Measurements from ENCODE around the gene ANAPC13. TPM values are rescaled to one million over a fixed set of nuclear protein-coding genes. Genes with fewer than 3 reads are reported as not detected.

Gene ANAPC13
- total RNA-seq, 2 donors from 2014 or later: 21.3 to 36.3 TPM

DNA sequence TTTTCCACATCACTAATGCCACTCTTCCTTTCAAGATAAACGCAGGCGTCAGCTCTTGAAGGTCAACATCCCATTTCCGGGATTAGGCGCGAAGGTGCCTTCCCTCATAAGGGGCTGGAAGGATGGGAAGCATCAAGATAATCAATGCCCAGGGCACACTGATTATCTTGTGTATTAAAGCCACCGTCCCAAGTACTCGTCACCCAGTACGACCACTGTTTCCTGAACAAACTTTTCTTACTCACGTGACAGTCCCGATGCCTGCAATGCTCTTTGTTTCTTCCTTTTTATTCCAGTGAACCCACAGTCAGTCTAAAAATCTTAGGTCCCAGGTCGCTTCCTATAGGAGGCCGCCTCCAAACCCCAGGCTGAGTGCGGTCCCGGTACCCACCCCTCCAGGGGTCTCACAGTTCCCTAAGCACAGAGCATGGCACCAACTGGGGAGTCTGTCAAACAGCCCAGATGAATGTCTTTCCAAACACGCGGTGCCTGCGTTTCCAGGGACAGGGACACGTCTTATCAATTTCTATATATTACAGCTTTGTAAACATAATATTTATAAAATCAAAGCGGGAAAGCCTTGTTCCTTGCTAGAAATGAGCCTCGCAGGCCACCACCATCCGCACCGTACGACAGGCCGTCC is 589 bp downstream of the ANAPC13 start:
- H3K27me3 ChIP-seq: no peaks in the 10 kb centered on the region
- WGBS, 2 donors: 0 to 1% methylated on average over 24 of the region's 24 CpGs
- peaks cover 48% of the 10 kb centered on the region for H3K4me1 ChIP-seq
- H3K4me3 ChIP-seq: peak overlapping the region; percentile 68 to 85
- H3K27ac ChIP-seq: peak overlapping the region; percentile 87 to 99 (median 94)
- no peaks in the 10 kb centered on the region for H3K9me3 ChIP-seq
- TF ChIP-seq, protein P1, sequence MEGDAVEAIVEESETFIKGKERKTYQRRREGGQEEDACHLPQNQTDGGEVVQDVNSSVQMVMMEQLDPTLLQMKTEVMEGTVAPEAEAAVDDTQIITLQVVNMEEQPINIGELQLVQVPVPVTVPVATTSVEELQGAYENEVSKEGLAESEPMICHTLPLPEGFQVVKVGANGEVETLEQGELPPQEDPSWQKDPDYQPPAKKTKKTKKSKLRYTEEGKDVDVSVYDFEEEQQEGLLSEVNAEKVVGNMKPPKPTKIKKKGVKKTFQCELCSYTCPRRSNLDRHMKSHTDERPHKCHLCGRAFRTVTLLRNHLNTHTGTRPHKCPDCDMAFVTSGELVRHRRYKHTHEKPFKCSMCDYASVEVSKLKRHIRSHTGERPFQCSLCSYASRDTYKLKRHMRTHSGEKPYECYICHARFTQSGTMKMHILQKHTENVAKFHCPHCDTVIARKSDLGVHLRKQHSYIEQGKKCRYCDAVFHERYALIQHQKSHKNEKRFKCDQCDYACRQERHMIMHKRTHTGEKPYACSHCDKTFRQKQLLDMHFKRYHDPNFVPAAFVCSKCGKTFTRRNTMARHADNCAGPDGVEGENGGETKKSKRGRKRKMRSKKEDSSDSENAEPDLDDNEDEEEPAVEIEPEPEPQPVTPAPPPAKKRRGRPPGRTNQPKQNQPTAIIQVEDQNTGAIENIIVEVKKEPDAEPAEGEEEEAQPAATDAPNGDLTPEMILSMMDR (IDR thresholded peaks at IDR 0.05): no peak
- no peak for TF ChIP-seq POLR2A (IDR thresholded peaks at IDR 0.05)
- ATAC-seq (no peak), DNase-seq (peak; percentile 42 to 93 (median 92))
- intact Hi-C loops (cut with DNase I): no loop called here
- peaks cover 14 to 16% of the 10 kb centered on the region in 2 donors for H3K36me3 ChIP-seq (replicated peaks in 1 of 2; ENCODE audit: insufficient read depth in 1 of 2, low read depth in 2 of 2)

DNA sequence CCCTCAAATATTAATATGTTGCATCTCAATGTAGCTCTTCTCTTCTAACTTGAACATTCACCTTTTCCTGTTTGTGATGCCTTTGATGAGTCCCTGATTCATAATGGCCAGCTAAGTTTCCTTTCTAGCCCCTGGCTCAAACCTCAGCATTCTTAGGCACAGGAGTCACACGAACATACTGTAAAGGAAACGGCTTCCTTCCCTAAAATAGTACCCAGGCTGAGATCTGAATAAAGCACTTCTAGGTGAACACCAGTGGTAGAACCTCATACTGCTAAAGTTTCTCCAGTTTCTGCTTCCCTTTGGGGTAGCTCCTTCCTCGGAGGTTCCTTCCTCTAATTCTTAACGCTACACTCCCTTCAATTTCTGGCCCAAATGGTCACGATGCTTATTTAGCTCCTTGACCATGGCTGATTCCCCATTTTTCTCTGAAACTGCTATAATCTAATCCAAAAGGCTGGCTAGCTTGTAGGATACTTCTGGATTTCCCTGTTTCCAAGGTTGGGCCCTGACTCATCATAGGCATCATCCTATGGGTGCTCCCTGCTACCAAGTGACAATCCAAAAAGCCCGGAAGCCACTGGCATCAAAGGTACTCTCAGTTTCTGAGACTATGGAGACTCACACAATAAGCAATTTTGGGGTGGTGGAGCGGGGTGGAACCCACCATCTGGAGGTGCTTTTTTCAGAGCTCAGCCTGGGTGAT is 2.4 kb downstream of the ANAPC13 start:
- Histone ChIP-seq H3K4me1 (peaks cover 46% of the 10 kb centered on the region), H3K9me3 (no peaks in the 10 kb centered on the region), H3K4me3 (no peak overlapping the region), H3K36me3 (replicated peaks in 1 of 2; ENCODE audit: insufficient read depth in 1 of 2, low read depth in 2 of 2) (peaks cover 14 to 19% of the 10 kb centered on the region in 2 donors), H3K27me3 (no peaks in the 10 kb centered on the region), H3K27ac (peak overlapping the region in 1 of 4 donors; percentile 46)
- no peak for ATAC-seq
- no peak for DNase-seq
- 67 to 90% methylated on average over 7 of the region's 7 CpGs for WGBS, 2 donors
- intact Hi-C loops (cut with DNase I): no loop called here
- no peak for TF ChIP-seq POLR2A (IDR thresholded peaks at IDR 0.05)
- TF ChIP-seq, protein P1 (IDR thresholded peaks at IDR 0.05): no peak

DNA sequence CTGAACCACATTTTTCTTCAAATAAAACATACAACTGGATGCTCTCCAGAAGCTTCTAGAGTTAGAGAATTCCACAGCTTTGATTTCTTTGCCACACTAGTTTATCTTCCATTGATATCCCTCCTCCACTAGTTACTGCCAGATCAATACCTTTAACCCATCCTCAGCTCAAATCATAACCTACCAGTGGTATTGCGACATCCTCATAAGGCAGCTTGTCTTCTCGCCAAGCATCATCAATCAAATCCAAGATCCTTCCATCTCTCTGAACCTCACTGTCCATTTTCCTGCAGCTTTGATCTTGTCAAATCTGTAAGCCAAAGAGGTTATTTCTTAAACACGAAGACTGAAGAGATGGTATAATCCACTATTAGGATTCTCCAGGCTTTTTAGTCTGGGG is 3.2 kb downstream of the ANAPC13 start:
- Histone ChIP-seq H3K27ac (peak overlapping the region in 2 of 4 donors; percentile 4 to 46), H3K27me3 (no peaks in the 10 kb centered on the region), H3K4me1 (peaks cover 39% of the 10 kb centered on the region), H3K4me3 (no peak overlapping the region), H3K9me3 (no peaks in the 10 kb centered on the region), H3K36me3 (replicated peaks in 1 of 2; ENCODE audit: insufficient read depth in 1 of 2, low read depth in 2 of 2) (peaks cover 14 to 20% of the 10 kb centered on the region in 2 donors)
- TF ChIP-seq, protein P1 (IDR thresholded peaks at IDR 0.05): no peak
- no peak for TF ChIP-seq POLR2A (IDR thresholded peaks at IDR 0.05)
- no peak for ATAC-seq
- DNase-seq: no peak
- WGBS, 2 donors: 85 to 95% methylated on average over 3 of the region's 3 CpGs
- intact Hi-C loops (cut with DNase I): no loop called here

DNA sequence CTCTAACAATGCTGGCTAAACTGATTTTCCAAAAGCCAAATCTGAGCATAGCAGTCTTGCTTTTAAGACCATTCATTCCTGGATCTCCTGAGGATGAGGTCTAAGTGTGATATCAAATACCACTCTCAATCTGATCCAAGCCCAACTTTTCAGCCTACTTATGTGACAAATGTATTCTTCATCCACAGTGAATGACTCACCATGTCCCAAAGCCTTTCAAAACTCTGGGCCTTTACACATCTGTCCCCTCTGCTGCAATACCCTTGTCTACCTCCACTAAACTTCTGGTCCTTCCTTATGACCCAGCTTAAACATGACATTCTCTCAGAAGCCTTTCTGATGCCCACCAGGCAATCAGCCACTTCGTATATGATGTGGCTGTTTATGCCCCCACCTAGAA is 4.6 kb downstream of the ANAPC13 start:
- WGBS, 2 donors: 62 to 65% methylated on average over 1 of the region's 1 CpG
- H3K36me3 ChIP-seq (replicated peaks in 1 of 2; ENCODE audit: insufficient read depth in 1 of 2, low read depth in 2 of 2): peaks cover 14 to 20% of the 10 kb centered on the region in 2 donors
- no peak overlapping the region for H3K4me3 ChIP-seq
- H3K4me1 ChIP-seq: peaks cover 38% of the 10 kb centered on the region
- H3K9me3 ChIP-seq: no peaks in the 10 kb centered on the region
- intact Hi-C loops (cut with DNase I): no loop called here
- TF ChIP-seq POLR2A (IDR thresholded peaks at IDR 0.05): no peak
- TF ChIP-seq, protein P1 (IDR thresholded peaks at IDR 0.05): no peak
- no peak overlapping the region for H3K27ac ChIP-seq
- DNase-seq: no peak
- ATAC-seq: no peak
- no peaks in the 10 kb centered on the region for H3K27me3 ChIP-seq

Measured in body of pancreas (tissue), 4 donors.